Brain microvascular endothelial cell (primary cell): ENCODE data around the gene GPC5.
"Not testable (repeated sequence)": the region's sequence is repeated elsewhere in the genome, so short reads cannot be mapped to it uniquely, and the experiment has no call there.

Experiments
- DNase-seq: peaks from one replicate; pipeline ENCODE4 v3.0.0-alpha.2; 2020
- H3K27ac ChIP-seq: fragments of 250-450 bp; sonication (Bioruptor Pico); 2 replicates; pipeline ENCODE4 v1.5.1; 2020; ENCODE audit warnings: mild to moderate bottlenecking, moderate library complexity
- H3K27me3 ChIP-seq: fragments of 250-450 bp; sonication (Bioruptor Pico); replicated peaks from 2 replicates; pipeline ENCODE4 v1.5.1; 2020; ENCODE audit warnings: mild to moderate bottlenecking
- H3K36me3 ChIP-seq: fragments of 250-450 bp; sonication (Bioruptor Pico); replicated peaks from 2 replicates; pipeline ENCODE4 v1.5.1; 2020; ENCODE audit warnings: mild to moderate bottlenecking
- H3K4me3 ChIP-seq: 2 replicates; pipeline ENCODE4 v1.5.1; 2011; ENCODE audit warnings: low read depth, mild to moderate bottlenecking, control low read depth, low read length, moderate library complexity
- CTCF ChIP-seq: IDR thresholded peaks from 2 replicates; pipeline ENCODE4 v1.5.1; 2011; ENCODE audit warnings: low read depth, mild to moderate bottlenecking, moderate library complexity, low read length, control low read depth, inconsistent platforms; ENCODE audit errors: missing control alignments
- in situ Hi-C: cut with HindIII; loops from 2 replicates; pipeline ENCODE4 v1.10.0; 2017; ENCODE audit warnings: low sequenced_read_pairs, low pct_ligation_motif_present

GPC5 gene

GRCh38 chr13:92260363-92260762, 861.9 kb downstream of the GPC5 start:
- Histone ChIP-seq H3K4me3 (no peak overlapping the region), H3K27ac (no peak overlapping the region), H3K27me3 (no peaks in the 10 kb centered on the region), H3K36me3 (no peaks in the 10 kb centered on the region)
- TF ChIP-seq CTCF = no peak
- DNase-seq = no peak
- in situ Hi-C loops = no loop called here

DNA sequence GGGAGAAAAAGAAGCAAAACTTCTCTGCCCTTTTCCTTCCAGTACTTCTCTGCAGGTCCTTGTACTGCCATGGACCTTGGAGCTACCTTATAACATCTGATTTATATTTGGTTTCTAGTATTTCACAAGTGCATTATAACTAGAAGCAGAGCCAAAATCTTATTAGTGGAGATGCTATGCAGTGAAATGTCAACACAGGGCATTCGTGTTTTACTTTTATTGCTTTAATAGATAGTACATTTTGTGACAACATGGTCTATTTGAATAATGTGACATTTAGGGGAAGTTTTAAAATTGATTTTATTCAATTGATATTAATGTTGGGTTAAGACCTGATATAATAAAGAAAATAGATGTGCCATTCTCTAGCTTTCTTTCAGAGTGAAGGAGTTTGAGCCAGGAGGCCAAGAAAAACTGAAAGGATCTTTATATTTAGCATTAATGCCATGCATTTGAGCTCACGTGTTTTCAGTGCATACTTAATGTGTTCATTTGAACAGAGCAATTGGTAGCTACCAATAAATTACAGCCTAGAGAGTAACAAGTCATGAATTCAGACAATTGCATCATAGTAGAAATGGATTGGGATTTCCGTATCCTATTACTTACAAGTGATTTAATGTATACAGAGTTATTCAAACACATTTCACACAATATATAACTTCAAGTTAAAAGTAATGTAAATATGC, 863.8 kb downstream of the GPC5 start:
- no peak for TF ChIP-seq CTCF
- H3K36me3 ChIP-seq = no peaks in the 10 kb centered on the region
- no peaks in the 10 kb centered on the region for H3K27me3 ChIP-seq
- H3K4me3 ChIP-seq = no peak overlapping the region
- no peak overlapping the region for H3K27ac ChIP-seq
- in situ Hi-C loops = no loop called here
- no peak for DNase-seq

GRCh38 chr13:92265408-92265807, 867.0 kb downstream of the GPC5 start:
- Histone ChIP-seq H3K27me3 (no peaks in the 10 kb centered on the region), H3K4me3 (no peak overlapping the region), H3K27ac (no peak overlapping the region), H3K36me3 (no peaks in the 10 kb centered on the region)
- TF ChIP-seq CTCF = no peak
- in situ Hi-C loops = no loop called here
- no peak for DNase-seq

DNA sequence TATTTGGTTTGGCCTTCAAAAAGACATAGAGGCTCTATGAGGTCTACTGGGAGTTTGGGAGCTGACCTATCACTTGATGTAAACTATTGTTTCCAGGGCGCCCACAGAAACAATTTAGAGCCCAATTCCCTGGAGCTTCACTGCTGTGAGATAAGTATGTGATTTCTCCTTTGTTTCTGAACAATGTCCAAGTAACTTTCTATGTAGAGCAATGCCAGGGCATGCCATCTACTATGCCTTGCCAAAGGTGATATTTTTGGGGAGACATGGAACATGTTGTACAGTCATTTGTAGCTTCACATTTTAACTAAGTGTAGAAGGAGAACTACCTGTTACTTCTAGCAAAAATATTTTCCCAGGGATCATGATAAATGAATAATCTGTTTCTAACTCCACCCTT, 872.6 kb downstream of the GPC5 start:
- Histone ChIP-seq H3K27me3 (no peaks in the 10 kb centered on the region), H3K4me3 (no peak overlapping the region), H3K27ac (no peak overlapping the region), H3K36me3 (no peaks in the 10 kb centered on the region)
- in situ Hi-C loops = no loop called here
- no peak for TF ChIP-seq CTCF
- DNase-seq = no peak

DNA sequence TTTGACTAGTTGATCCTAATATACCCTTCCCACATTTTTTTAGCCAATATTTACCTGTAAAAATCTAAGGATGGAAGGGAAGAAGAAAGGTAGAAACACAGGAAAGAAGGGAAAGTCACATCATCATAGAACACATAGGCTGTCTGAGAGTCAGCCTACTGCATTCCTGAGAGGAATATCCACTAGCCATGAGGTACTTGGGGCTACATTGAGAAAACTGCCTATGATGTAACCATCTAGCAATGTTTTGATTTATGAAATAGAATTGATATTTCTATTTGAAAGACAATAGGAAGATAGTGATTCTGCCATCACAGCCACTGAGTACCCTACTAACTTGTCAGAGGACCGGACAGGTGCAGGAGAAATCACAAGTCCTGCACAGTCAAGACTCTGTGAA, 873.8 kb downstream of the GPC5 start:
- Histone ChIP-seq H3K27me3 (no peaks in the 10 kb centered on the region), H3K27ac (no peak overlapping the region), H3K36me3 (no peaks in the 10 kb centered on the region), H3K4me3 (no peak overlapping the region)
- no peak for TF ChIP-seq CTCF
- no peak for DNase-seq
- in situ Hi-C loops = no loop called here

DNA sequence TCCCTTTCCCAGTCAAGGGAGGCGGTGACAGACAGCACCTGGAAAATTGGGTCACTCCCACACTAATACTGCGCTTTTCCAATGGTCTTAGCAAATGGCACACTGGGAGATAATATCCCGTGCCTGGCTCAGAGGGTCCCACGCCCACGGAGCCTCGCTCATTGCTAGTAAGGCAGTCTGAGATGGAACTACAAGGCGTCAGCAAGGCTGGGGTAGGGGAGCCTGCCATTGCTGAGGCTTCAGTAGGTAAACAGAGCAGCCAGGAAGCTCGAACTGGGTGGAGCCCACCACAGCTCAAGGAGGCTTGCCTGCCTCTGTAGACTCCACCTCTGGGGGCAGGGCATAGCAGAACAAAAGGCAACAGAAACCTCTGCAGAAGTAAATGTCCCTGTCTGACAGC, 882.6 kb downstream of the GPC5 start:
- in situ Hi-C loops, DNase-seq, H3K27ac ChIP-seq, H3K4me3 ChIP-seq, H3K27me3 ChIP-seq, H3K36me3 ChIP-seq: not testable (repeated sequence)

DNA sequence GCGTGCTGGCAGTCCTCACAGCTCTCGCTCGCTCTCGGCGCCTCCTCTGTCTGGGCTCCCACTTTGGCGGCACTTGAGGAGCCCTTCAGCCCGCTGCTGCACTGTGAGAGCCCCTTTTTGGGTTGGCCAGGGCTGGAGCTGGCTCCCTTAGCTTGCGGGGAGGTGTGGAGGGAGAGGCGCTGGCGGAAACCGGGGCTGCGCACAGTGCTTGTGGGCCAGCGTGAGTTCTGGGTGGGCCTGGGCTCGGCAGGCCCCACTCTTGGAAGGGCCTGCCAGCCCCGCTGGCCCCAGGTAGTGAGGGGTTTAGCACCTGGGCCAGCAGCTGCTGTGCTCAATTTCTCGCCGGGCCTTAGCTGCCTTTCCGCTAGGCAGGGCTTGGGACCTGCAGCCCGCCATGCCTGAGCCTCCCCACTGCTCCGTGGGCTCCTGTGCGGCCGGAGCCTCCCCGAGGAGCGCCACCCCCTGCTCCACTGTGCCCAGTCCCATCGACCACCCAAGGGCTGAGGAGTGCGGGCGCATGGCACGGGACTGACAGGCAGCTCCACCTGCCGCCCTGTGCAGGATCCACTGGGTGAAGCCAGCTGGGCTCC, 892.4 kb downstream of the GPC5 start:
- in situ Hi-C loops, DNase-seq: not testable (repeated sequence)

DNA sequence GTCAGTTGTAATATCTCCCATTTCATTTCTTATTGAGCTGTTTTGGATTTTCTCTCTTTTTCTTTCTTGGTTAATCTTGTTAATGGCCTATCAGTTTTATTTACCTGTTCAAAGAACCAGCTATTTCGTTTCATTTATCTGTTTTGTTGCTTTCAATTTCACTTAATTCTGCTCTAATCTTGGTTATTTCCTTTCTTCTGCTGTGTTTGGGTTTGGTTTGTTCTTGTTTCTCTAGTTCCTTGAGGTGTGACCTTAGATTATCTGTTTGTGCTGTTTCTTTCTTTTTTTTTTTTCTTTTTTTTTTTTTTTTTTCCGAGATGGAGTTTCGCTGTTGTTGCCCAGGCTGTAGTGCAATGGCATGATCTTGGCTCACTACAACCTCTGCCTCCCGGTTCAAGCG, 896.1 kb downstream of the GPC5 start:
- H3K36me3 ChIP-seq, in situ Hi-C loops, H3K27ac ChIP-seq, H3K4me3 ChIP-seq, H3K27me3 ChIP-seq, DNase-seq: not testable (repeated sequence)

More for the DNA sequence above, 892.4 kb downstream of the GPC5 start:
- H3K36me3 ChIP-seq, H3K27ac ChIP-seq, H3K27me3 ChIP-seq, H3K4me3 ChIP-seq: not testable (repeated sequence)

DNA sequence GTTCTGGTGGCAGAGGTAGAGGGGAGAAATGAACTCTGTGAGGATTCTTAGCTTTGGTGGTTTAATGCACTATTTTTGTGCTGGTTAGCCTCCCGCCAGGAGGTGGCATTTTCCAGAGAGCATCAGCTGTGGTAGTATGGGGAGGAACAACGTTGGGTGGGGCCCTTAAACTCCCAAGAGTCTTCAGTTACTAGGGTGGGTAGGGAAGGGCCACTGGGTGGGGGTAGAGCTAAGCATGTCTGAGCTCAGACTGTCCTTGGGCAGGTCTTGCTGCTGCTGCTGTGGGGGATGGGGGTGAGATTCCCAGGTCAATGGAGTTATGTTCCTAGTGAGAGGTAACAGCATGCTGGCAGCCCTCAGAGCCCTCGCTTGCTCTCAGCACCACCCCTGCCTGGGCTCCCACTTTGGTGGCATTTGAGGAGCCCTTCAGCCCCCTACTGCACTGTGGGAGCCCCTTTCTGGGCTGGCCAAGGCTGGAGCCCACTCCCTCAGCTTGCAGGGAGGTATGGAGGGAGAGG, 897.8 kb downstream of the GPC5 start:
- H3K4me3 ChIP-seq, DNase-seq, H3K36me3 ChIP-seq, H3K27me3 ChIP-seq, in situ Hi-C loops, H3K27ac ChIP-seq: not testable (repeated sequence)
